HepG2 (cell line): ENCODE results near the gene CDCP2. TPM values are rescaled to one million over a fixed set of nuclear protein-coding genes. Genes with fewer than 3 reads are reported as not detected.
A peak's percentile ranks its signal among the peaks of the same experiment; 100 is the strongest.

ENCODE experiments used
- ATAC-seq: fragments of 200-7000 bp; cut with Tn5 transposase; 3 replicates; pipeline ENCODE4 v1.9.1; 2020; ENCODE audit warnings: mild to moderate bottlenecking, moderate library complexity
- BruUV-seq: library from RNA; stranded (reverse); fragments of 400-500 nt; replicated peaks from 2 replicates; lab custom pipeline; 2021; lab: Mats Ljungman, UMichigan
- CTCF ChIA-PET: fragments of 300-600 bp; formaldehyde crosslinking; extraction: SDS; loops from one replicate; lab custom pipeline; 2021; ENCODE audit warnings: low total read pairs, inconsistent platforms, low intra/inter-chr PET ratio; lab: Yijun Ruan, JAX
- POLR2A ChIA-PET: fragments of 350-600 bp; sonication (Branson Sonifier 250); formaldehyde crosslinking; loops from one replicate; lab custom pipeline; 2020; ENCODE audit warnings: antibody characterized with exemption, inconsistent platforms; lab: Yijun Ruan, JAX
- DNase-seq: peaks from one replicate; pipeline ENCODE4 v3.0.0-alpha.2; 2015; ENCODE audit warnings: low spot score
- FAIRE-seq: peaks from 3 replicates; lab custom pipeline; 2011; peaks lifted over from hg19 to GRCh38; lab: Jason Lieb, UNC
- H2AFZ ChIP-seq: one replicate; pipeline ENCODE4 v1.6.1; 2011; ENCODE audit warnings: low read length, inconsistent platforms
- H3K27ac ChIP-seq: fragments of 300-600 bp; 3 replicates; pipeline ENCODE4 v1.8.0; 2011; ENCODE audit warnings: mixed run types, mild to moderate bottlenecking, mixed read lengths, low read length, inconsistent platforms; ENCODE audit not compliant: insufficient read depth; ENCODE audit errors: extremely low read length
- H3K27me3 ChIP-seq, 2 experiments: fragments of 200-600 bp in 1 of 2; 2 replicates in 1 of 2; 3 replicates in 1 of 2; pipeline versions ENCODE4 v1.6.0 to v1.8.0; 2011; ENCODE audit warnings: low read length in 2 of 2, mild to moderate bottlenecking in 2 of 2, moderate library complexity in 2 of 2, inconsistent platforms in 1 of 2; ENCODE audit not compliant: insufficient read depth in 2 of 2, control insufficient read depth in 1 of 2
- H3K36me3 ChIP-seq, 2 experiments: fragments of 200-600 bp in 1 of 2; replicated peaks in 1 of 2; 2 replicates in 1 of 2; 3 replicates in 1 of 2; pipeline versions ENCODE4 v1.5.1 to v1.8.0; 2011; ENCODE audit warnings: low read length in 2 of 2, inconsistent platforms in 1 of 2; ENCODE audit not compliant: insufficient read depth in 2 of 2, control insufficient read depth in 1 of 2
- H3K4me1 ChIP-seq: 2 replicates; pipeline ENCODE4 v1.5.1; 2012; ENCODE audit warnings: low read length, inconsistent platforms; ENCODE audit not compliant: insufficient read depth
- H3K4me2 ChIP-seq: 2 replicates; pipeline ENCODE4 v1.6.0; 2011; ENCODE audit warnings: low read depth, low read length, inconsistent platforms
- H3K4me3 ChIP-seq, 3 experiments: fragments of 200-600 bp in 1 of 3; sonication (generic), shearing (Covaris generic) in 1 of 3; replicated peaks in 1 of 3; 2 replicates each; pipeline ENCODE4 v1.5.1; 2011 to 2016; ENCODE audit warnings: low read length in 3 of 3, inconsistent platforms in 2 of 3, low read depth in 2 of 3, mild to moderate bottlenecking in 2 of 3, control low read depth in 1 of 3, mixed read lengths in 1 of 3; ENCODE audit not compliant: insufficient read depth in 1 of 3
- H3K79me2 ChIP-seq: one replicate; pipeline ENCODE4 v1.6.1; 2011; ENCODE audit warnings: low read length, inconsistent platforms; ENCODE audit not compliant: insufficient read depth
- H3K9ac ChIP-seq: 2 replicates; pipeline ENCODE4 v1.6.0; 2011; ENCODE audit warnings: mild to moderate bottlenecking, low read depth, low read length, inconsistent platforms; ENCODE audit not compliant: insufficient read depth
- H3K9me3 ChIP-seq: 2 replicates; pipeline ENCODE4 v1.5.1; 2012; ENCODE audit warnings: mild to moderate bottlenecking, low read length
- H4K20me1 ChIP-seq: 2 replicates; pipeline ENCODE4 v1.6.0; 2011; ENCODE audit warnings: inconsistent platforms, mild to moderate bottlenecking, low read length, moderate library complexity; ENCODE audit not compliant: insufficient read depth
- ARID4A ChIP-seq: sonication (generic); formaldehyde crosslinking; IDR thresholded peaks from 2 replicates; pipeline ENCODE4 v1.5.0; 2020; ENCODE audit warnings: mild to moderate bottlenecking, missing genetic modification reagents, borderline replicate concordance
- GATAD2A ChIP-seq: IDR thresholded peaks from 2 replicates; pipeline ENCODE4 v1.6.1; 2016
- SAP130 ChIP-seq: IDR thresholded peaks from 2 replicates; pipeline ENCODE4 v1.6.1; 2016; ENCODE audit warnings: low read depth
- TFE3 ChIP-seq: IDR thresholded peaks from 2 replicates; pipeline ENCODE4 v1.6.1; 2016
- TOE1 ChIP-seq: sonication (generic); formaldehyde crosslinking; IDR thresholded peaks from 2 replicates; pipeline ENCODE4 v1.4.0; 2020; ENCODE audit warnings: mild to moderate bottlenecking, missing genetic modification reagents
- ZBTB7B ChIP-seq: sonication (generic); formaldehyde crosslinking; IDR thresholded peaks from 2 replicates; pipeline ENCODE4 v1.4.0; 2020; ENCODE audit warnings: missing genetic modification reagents
- ZNF503 ChIP-seq: sonication (generic); formaldehyde crosslinking; IDR thresholded peaks from 2 replicates; pipeline ENCODE4 v1.4.0; 2020; ENCODE audit warnings: missing genetic modification reagents
- ZNF629 ChIP-seq: sonication (generic); formaldehyde crosslinking; conservative IDR thresholded peaks from 2 replicates; pipeline ENCODE4 v1.5.0; 2020; ENCODE audit warnings: missing genetic modification reagents
- ZNF672 ChIP-seq: sonication (generic); formaldehyde crosslinking; IDR thresholded peaks from 2 replicates; pipeline ENCODE4 v1.8.1; 2022; ENCODE audit warnings: missing genetic modification reagents
- ZNF839 ChIP-seq: sonication (generic); formaldehyde crosslinking; IDR thresholded peaks from 2 replicates; pipeline ENCODE4 v1.4.0; 2020; ENCODE audit warnings: missing genetic modification reagents, mild to moderate bottlenecking, borderline replicate concordance
- ZNF841 ChIP-seq: sonication (generic); formaldehyde crosslinking; IDR thresholded peaks from 2 replicates; pipeline ENCODE4 v1.8.1; 2023; ENCODE audit warnings: missing genetic modification reagents, borderline replicate concordance
- WGBS: methylation state at CpG from one replicate; pipeline ENCODE4 v1.1.6; 2017; ENCODE audit warnings: low lambda C conversion rate; 5-methylcytosine and 5-hydroxymethylcytosine counted together
- in situ Hi-C: cut with HindIII; loops from 2 replicates; pipeline ENCODE4 v1.10.0; 2017; ENCODE audit warnings: low pct_unique_long_range_greater_than_20kb; ENCODE audit not compliant: extremely low pct_ligation_motif_present
- intact Hi-C: fragments of 100-400 bp; cut with micrococcal nuclease; formaldehyde crosslinking; loops from one replicate; pipeline ENCODE4 v1.10.0; 2022; ENCODE audit not compliant: unreplicated experiment
- polyA plus RNA-seq, 8 experiments: library from polyadenylated mRNA; depleted of rRNA in 3 of 8; stranded (reverse) in 7 of 8; unstranded in 1 of 8; fragments of >200 nt; fragmentation: Illumina TruSeq in 4 of 8; extraction: Trizol in 4 of 8; gene quantifications; 2 replicates each; pipeline versions ENCODE4 v1.2.1 to v1.2.3, GENCODE V29; 2011 to 2016; ENCODE audit warnings: low read depth in 4 of 8, missing spikeins in 1 of 8, mixed read lengths in 1 of 8; ENCODE audit not compliant: insufficient read depth in 1 of 8
- total RNA-seq, 5 experiments: library from RNA; depleted of rRNA; stranded (reverse); fragments of >200 nt; fragmentation: Illumina TruSeq; extraction: Trizol; gene quantifications; 2 replicates each; pipeline ENCODE4 v1.2.3, GENCODE V29; 2016; ENCODE audit warnings: low read depth in 1 of 5

Gene CDCP2
- total and polyA plus RNA-seq, 2 of the 13 experiments (the other 11 are each of a cell fraction or from before 2014, with no cell fraction given) = not detected

- H3K9me3 ChIP-seq = no peaks in the 10 kb centered on the region
- intact Hi-C loops (no loop called here), in situ Hi-C loops (no loop called here)
- POLR2A ChIA-PET = no interaction called here
- no peak overlapping the region for H3K4me2 ChIP-seq
- H3K4me1 ChIP-seq = peaks cover 12% of the 10 kb centered on the region
- H4K20me1 ChIP-seq = no peaks in the 10 kb centered on the region
- FAIRE-seq (no peak), DNase-seq (no peak), ATAC-seq (no peak)
- CTCF ChIA-PET = no interaction called here
- no TSS peak for BruUV-seq
- H3K4me3 ChIP-seq = no peak overlapping the region
- no peak overlapping the region for H2AFZ ChIP-seq
- no peaks in the 10 kb centered on the region; a peak in 1 of 5 replicates for H3K27me3 ChIP-seq
- no peak overlapping the region for H3K27ac ChIP-seq
- H3K79me2 ChIP-seq = no peaks in the 10 kb centered on the region
- WGBS = 20% methylated on average over 3 of the region's 3 CpGs
- no peaks in the 10 kb centered on the region for H3K36me3 ChIP-seq
- H3K9ac ChIP-seq = no peak overlapping the region
- TF ChIP-seq ZNF629 (CRISPR knock-in tag) (peak; percentile 74), TFE3 (CRISPR knock-in tag) (no peak), GATAD2A (CRISPR knock-in tag) (no peak), ZNF672 (CRISPR knock-in tag) (no peak), TOE1 (CRISPR knock-in tag) (no peak), ZNF841 (no peak)
Measured at GRCh38 chr1:54169068-54169467, 16.3 kb upstream of the CDCP2 start.

- FAIRE-seq (no peak), DNase-seq (no peak), ATAC-seq (no peak)
- H3K27me3 ChIP-seq = no peaks in the 10 kb centered on the region
- H2AFZ ChIP-seq = no peak overlapping the region
- no peak overlapping the region for H3K27ac ChIP-seq
- BruUV-seq = no TSS peak
- ChIA-PET POLR2A (no interaction called here), CTCF (no interaction called here)
- no peaks in the 10 kb centered on the region for H3K9me3 ChIP-seq
- H4K20me1 ChIP-seq = no peaks in the 10 kb centered on the region
- intact Hi-C loops (no loop called here), in situ Hi-C loops (no loop called here)
- no peaks in the 10 kb centered on the region for H3K36me3 ChIP-seq
- no peaks in the 10 kb centered on the region for H3K79me2 ChIP-seq
- H3K4me1 ChIP-seq = peaks cover 13% of the 10 kb centered on the region
- H3K4me2 ChIP-seq = no peak overlapping the region
- H3K4me3 ChIP-seq = no peak overlapping the region
- H3K9ac ChIP-seq = no peak overlapping the region
- WGBS = 37% methylated on average over 4 of the region's 8 CpGs
- TF ChIP-seq ZBTB7B (CRISPR knock-in tag) (no peak), ZNF839 (CRISPR knock-in tag) (no peak), ZNF503 (CRISPR knock-in tag) (no peak), ARID4A (CRISPR knock-in tag) (no peak), SAP130 (CRISPR knock-in tag) (no peak)
Measured at GRCh38 chr1:54168206-54168965, 15.6 kb upstream of the CDCP2 start.
